ENCODE measurements around the gene FBRSL1.

Gene FBRSL1

DNA sequence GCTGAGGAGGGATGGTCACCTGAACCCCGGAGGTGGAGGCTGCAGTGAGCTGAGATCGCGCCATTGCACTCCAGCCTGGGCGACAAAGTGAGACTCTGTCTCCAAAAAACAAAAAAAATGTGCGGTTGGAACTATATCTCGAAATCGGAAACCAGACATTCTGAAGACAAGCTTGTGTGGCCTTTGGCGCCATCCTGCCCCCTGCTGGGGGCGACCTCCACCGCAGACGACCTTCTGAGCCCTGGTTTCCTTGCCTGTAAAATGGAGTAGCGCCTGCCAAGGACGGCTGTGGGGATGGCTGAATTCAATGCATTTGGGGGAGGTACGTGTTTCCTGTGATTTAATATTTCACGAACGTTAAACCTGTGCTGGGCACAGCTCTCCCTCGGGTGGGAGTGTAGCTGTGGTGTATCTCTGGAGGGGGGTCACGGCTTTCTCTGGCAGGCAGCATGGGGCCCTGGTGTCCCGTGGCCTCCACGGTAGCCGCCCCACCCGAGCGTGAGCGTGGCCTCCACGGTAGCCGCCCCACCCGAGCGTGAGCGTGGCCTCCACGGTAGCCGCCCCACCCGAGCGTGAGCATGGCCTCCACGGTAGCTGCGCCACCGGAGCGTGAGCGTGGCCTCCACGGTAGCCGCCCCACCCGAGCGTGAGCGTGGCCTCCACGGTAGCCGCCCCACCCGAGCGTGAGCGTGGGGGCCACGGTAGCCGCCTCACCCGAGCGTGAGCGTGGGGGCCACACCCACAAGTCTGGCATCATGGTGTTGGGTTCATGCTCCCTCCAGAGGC lies 65.1 kb downstream of the FBRSL1 start:
- no peak for DNase-seq

GRCh38 chr12:132555686-132556085 lies 65.7 kb downstream of the FBRSL1 start:
- no peak for DNase-seq

DNA sequence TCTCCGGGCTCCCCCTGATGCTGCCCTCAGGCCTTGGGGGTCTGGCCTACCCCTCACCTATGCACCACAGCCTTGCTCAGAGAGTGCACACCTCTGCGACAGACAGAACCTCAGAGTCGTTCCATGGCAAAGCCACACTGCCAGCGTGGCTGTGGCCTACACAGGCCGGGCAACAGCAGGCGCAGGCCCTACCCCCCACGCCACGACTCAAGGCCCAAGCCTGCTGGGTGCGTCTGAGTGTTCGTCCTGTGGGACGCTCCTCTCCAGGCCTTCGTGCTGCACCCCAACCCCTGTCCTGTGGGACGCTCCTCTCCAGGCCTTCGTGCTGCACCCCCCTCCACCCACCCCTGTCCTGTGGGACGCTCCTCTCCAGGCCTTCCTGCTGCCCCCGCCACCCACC lies 66.3 kb downstream of the FBRSL1 start:
- DNase-seq: no peak

GRCh38 chr12:132556801-132557200 lies 66.8 kb downstream of the FBRSL1 start:
- DNase-seq: no peak

GRCh38 chr12:132557291-132558015 lies 67.5 kb downstream of the FBRSL1 start:
- DNase-seq: no peak

- DNase-seq: no peak
These were observed 68.3 kb downstream of the FBRSL1 start for GRCh38 chr12:132558042-132558856.

DNA sequence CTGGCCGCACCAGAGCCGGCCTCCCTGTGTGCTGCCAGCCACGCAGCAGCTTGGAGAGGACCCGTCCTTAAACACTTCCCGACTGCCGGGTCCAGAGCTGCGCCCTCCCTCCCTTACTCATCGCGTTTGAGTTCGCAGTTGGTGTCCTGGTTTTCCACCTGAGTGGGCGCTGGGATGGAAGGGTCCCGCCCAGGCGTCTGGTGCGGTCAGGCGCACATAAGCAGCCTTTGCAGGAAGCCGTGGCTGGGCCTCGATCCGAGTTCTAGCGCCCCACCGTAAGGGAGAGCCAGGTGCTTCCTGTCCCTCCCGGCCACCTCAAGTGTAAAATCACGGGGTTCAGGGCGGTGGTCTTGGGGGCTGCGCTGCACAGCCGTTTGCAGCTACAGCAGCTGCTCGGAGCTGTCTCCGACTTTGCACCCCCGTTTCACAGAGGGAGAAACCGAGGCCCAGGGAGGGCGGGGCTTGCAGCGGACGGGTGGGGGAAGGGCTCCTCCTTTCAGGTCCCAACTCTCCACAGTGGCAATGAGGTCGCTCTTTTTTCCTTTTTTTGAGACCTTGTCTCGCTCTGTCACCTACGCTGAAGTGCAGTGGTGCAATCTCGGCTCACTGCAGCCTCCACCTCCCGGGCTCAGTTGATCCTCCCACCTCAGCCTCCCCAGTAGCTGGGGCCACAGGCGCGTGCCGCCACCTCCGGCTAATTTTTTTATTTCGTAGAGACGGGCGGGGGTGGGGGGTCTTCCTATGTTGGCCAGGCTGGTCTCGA lies 69.1 kb downstream of the FBRSL1 start:
- no peak for DNase-seq

- DNase-seq: peak in 16 of 56 donors; percentile 1 to 71 (median 26)
These were observed 69.9 kb downstream of the FBRSL1 start for GRCh38 chr12:132559652-132560363.

DNA sequence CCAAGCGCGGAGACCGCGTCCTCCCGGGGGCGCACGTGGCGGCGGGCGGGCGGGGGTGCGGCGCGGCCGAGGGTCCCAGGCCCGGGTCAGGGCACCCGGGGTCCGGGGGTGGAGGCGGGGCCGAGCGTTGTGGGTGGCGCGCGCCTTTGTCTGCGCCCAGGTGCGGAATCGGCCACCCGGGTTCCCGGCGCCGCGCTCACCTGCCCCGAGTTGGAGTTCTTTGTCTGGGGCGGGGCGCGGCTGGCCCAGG lies 70.3 kb downstream of the FBRSL1 start:
- no peak for DNase-seq

- peak in 6 of 56 donors; percentile 8 to 42 (median 26) for DNase-seq
These were observed 70.9 kb downstream of the FBRSL1 start for GRCh38 chr12:132560614-132561426.
